OCI-M2 (cell line): ENCODE data around the gene CFAP91.
"Not testable (repeated sequence)": the region's sequence is repeated elsewhere in the genome, so short reads cannot be mapped to it uniquely, and the experiment has no call there.

Experiments used
- DNase-seq: peaks from one replicate; lab custom pipeline; 2025; ENCODE audit not compliant: unreplicated experiment; lab: John Stamatoyannopoulos, UW

The CFAP91 gene

DNA sequence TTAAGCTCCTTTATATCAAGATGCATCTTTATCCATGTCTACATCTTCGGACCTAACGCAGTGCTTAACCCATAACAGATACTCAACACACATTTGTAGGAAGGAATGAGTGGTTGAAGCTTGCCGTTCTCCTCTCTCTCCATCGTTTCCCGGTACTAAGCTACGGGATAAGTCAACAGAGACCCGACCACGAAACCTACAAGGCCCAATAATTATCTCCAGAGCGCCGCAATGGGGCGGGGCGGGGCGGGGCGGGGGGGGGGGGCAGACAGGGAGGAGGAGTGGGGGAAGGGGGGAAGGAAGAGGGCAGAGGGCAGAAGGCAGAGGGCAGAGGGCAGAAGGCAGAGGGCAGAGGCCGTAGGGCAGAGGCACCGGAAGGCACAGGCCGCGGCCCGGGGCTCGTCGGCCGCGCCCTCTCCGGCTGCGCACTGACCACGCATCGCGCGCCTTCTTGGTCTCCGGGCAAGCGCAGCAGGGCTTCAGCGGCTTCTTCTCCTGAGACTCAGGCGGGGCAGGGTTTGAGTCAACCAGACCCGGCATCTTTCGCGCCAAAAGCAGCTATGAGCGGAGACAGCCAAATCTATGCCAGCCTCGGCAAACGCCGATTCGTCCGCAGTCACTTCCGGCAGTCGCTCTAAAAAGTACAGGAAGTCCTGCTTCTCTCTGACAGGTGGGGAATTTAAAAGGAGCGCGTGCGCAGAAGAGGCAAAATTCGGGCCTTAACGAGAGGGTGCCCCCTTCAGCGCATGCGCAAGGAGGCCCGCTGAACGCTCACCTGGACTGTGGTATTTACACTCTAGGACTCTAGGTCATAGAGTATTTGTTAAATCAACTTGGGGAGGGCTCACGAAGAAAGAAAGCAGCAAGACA lies 25.8 kb upstream of the CFAP91 start, which contains the start of gene COX17:
Gene COX17 (minus strand): TSS at position 636 of the 870 bp plus-strand sequence. CDS start 96 bp downstream, at position 540.
- DNase-seq, result peak; percentile 59

DNA sequence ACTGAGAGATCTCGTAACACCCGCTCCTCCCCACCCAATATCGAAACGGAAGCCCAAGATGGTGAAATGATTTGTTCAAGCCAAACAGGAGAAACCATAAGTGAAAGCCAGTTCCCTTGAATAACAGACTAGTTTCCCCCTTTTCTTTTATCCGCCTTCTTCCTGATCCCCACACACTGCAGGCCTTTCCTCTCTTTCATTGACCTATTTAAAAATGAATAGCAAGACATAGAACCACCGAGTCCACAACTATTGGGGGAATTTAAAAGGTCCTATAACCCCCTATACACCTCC lies 25.2 kb upstream of the CFAP91 start:
- DNase-seq, result no peak

DNA sequence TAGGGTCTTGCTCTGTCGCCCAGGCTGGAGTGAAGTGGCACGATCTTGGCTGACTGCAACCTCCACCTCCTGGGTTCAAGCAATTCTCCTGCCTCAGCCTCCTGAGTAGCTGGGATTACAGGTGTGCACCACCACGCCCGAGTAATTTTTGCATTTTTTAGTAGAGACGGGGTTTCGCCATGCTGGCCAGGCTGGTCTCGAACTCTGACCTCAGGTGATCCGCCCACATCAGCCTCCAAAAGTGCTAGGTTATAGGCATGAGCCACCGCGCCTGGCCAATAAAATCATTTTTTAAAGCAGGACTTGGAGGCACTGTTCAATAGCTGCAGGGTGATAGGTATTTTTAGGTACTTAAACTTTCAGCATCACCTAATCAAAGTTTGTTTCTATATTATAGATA lies 24.6 kb upstream of the CFAP91 start:
- not testable (repeated sequence) for DNase-seq

DNA sequence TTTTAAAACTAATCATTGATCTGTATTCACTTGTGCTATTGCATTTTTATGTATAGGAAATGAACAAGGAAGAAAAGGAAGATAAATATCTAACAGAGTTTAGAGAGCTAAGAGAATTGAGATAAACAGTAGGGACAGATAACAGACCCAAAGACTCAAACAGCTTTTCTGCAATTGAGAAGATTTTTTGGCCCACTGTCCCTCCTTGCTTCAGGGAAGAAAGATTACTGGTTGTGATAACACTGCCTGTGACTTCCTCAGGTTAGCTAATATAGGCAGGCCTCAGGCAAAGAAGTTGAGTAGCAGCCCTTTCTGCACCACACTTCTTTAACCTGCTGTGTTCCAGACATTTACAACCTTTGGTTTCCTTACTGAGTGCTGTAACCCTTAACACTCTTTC lies 22.9 kb upstream of the CFAP91 start:
- no peak for DNase-seq

DNA sequence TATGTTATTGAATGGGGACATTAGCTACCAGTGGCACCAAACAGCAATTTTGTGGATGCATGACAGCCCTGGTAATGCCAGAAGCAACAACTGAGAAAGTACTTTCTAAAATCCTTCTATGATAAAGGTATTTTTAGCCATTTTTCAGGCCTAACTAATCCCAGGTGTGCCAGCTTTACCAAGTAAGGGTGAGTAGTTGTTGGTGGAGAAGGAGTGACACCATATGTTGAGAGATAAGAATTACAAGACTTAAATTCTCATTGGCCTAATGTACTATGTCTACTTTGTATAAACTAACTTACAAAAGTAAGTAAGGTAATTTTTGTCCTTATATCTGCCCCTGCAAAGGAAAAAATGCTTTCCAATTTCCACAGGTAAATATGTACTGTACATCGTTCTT lies 21.5 kb upstream of the CFAP91 start:
- no peak for DNase-seq

DNA sequence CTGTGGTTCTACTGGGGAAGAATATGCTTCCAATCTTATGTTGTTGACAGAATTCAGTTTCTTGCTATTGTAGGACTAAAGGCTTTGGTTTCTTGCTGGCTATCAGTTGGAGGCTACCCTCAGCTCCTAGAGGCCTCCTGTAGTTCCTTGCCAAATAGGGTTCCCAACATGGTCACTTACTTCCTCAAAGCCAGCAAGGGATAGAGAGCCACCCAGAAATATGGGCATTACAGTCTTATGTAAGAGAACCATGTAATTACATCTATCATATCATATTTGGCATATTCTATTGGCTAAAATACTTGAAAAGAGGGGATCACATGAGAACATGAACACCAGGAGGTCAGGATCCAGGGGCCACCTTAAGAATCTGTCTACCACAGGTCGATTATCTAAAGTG lies 19.4 kb upstream of the CFAP91 start:
- no peak for DNase-seq

DNA sequence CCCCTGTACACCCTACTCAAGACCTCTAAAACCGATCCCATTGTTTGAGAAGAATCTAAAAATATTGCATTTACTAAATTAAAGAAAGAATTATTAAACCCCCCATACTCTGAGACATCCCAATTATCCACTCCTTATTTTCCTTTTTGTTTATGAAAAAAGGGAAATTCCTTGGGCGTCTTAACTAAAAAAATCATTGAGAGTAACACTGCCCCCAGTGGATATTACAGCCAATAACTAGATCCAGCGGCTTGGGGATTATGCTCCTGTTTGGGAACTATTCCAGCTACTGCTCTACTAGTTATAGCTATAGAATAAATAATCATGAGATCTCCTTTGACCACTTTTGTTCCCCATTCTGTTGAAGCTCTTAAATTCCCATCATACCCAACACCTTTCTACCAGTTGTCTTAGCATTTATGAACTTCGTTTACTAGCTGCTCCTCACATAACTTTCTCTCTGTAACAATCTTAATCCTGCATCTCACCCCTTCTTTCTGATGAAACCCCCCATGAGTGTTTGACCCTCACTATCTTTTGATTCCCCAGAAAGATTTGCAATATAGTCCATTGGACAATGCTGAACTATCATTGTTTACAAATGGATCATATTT lies 12.7 kb upstream of the CFAP91 start:
- no peak for DNase-seq

DNA sequence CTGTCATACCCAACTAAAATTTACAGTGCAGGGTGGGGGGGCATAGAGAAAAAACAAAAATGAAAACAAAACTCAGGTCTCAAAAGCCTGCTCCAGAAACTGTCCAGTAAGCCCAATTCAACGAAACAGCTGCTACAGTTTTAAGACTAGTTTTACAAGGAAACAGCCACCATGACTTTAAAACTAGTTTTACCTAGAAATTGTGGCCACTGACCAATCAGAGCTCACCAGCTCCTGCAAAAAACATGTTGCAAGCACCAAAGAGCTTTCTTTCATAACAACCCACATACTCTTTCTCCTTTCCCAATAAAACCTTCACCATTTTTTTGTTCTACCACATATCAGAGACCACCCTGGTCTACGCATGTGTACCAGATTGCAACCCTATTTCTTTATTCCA lies 7.3 kb upstream of the CFAP91 start:
- DNase-seq, result no peak

DNA sequence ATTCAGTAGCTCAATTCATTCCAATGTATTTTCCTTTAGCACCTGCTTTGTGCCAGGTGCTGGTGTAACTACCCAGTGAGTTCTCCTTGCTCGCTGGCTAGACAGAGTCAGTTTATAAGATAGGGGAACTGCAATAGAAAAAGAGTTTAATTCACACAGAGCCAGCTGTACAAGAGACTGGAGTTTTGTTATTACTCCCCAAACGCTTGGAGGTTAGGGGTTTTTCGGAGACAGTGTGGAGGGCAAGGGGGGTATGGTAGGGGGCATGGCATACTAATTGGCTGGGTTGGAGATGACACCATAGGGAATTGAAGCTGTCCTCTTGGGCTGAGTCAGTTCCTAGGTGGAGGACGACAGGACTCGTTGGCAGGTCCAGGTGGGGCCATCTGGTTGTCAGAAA lies 5.4 kb upstream of the CFAP91 start:
- no peak for DNase-seq

DNA sequence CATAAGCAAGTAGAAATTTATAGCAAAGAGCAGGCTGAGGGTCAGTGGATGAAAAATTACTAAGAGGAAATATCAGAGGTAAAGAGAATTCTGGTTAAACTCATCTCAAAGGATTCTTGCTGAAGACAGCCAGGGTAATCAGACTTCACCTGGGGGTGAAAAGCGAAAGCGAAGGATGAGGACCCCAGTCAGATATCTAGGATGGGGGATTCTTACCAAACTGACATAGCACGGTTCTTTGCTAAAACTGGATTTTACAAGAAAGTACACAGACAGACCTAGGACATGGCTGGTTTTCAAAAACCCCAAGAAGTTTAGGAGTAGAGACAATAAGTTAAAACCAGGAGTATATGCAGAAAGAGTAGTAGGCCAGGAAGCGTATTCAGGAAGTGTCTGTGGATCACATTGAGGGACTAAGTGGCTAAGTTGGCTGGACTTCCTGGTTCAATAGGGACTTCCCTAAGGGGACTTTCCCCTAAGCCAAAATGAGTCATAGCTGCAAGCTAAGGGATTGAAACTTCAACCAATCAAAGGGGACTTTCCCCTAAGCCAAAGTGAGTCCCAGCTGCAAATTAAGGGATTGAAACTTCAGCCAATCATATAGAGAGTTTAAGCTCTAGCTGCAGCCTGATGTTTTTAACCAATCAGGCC lies 2.4 kb upstream of the CFAP91 start:
- DNase-seq, result no peak

DNA sequence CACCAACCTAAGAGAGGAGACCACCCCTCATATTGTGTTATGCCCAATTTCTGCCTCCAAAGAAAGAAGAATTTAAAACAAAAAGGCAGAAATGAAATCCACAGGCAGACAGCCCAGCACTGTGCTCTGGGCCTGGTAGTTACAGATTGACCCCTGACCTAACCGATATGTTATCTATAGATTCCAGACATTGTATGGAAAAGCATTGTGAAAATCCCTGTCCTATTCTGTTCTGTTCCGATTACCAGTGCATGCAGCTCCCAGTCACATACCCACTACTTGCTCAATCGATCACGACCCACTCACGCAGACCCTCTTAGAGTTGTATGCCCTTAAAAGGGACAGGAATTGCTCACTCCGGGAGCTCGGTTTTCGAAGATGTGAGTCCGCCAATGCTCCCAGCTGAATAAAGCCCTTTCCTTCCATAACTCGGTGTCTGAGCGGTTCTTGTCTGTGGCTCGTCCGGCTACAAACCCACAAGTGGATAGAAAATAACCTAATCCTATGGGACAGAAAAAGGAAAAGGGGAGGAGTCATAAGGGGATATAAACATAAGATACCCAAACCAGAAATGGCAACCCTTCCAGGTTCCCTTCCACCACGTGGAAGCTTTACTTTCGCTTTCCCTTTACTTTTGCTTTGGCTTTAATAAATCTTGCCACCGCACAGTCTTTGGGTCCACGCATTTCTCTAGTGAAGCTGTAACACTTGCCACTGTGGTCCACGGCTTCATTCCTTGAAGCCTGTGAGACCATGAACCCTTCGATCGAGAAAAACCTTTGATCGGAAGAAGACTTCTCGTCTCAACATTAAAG lies 1.7 kb upstream of the CFAP91 start:
- no peak for DNase-seq

DNA sequence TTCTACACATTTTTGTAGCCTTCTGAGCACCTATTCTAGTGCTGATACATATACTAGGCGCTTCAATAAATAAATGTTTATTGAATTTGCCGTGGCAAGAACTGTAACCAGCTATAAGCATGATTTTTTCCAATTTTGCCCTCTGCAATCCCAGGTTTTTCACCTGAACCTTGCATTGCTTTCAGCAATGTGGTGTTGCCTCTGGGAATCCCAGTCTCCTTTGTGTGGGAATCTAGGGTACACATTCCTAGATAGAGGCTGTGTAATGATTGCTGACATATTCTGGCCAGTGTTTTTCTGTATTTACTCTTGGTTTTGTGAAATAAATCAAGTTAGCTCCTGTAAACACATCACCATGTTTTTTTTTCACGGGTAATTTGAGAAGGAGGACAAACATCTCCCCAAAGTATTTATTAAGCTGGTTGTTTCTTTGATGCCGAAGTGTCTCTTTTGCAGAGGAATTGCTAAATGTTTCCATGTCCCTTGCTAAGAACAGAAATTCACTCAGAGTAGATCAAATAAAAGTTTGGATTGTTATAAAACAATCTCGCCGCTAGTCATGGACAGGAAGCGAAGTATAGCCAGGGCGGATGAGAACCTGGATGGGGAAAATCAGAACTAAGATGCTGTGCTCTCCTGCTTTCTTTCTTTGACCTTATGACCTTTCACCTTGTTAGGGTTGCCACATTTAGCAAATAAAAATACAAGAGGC lies 1.2 kb downstream of the CFAP91 start:
- DNase-seq, result no peak

DNA sequence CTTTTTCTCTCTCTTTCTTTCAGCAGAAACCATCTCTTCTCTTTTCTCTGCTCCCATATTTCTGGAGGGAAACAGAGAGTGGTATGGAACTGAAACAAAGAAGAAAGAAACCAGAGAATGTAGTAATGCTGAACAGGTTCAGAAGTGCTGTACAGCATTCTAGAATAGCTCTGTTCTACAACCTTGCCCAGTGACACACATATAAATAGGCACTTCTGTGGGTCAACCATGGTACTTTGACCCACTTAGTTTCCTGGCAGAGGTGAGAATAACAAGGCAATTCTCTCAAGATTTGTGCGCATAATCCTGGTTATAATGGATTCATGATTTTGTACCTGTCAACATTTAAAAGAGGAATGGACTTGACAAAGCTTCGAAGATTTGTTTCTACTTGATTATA lies 12.3 kb downstream of the CFAP91 start:
- DNase-seq, result no peak

DNA sequence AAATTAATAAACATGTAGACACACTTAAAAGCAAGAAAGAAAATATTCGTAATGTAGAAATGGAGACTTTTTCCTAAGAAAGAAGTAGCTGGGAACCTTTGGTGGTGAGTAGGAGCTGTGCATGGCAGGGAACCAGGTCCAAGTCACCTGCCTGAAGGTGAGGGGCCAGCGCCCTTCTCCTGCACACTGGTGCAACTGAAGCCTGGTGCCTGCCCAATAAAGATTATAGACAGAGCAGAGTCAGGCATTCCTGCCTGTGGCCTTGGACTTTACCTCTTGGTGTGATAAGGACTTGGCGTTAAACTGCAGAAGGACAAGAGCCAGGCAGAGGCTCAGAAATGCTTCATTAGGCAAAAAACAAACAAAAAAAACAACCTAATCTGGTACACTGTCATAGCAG lies 14.2 kb downstream of the CFAP91 start:
- no peak for DNase-seq

DNA sequence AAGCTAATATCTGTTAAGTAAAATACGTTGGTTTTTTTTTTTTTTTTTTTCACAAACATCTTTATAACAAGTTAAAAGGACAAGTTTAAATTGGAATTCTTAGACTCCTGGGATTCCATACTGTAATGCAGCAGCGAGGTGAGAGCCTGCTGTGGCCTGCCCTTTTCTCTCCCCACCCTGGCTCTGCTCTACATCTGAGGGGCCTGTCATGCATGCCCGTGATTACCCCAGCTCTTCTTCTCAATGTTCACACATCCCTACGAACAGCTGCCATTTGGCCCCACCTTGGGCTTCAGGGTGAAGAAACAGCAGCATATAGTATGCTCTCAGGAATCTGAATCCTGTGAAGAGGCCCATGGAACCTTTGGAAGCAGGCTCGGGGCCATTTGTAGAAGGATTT lies 14.7 kb downstream of the CFAP91 start:
- no peak for DNase-seq

DNA sequence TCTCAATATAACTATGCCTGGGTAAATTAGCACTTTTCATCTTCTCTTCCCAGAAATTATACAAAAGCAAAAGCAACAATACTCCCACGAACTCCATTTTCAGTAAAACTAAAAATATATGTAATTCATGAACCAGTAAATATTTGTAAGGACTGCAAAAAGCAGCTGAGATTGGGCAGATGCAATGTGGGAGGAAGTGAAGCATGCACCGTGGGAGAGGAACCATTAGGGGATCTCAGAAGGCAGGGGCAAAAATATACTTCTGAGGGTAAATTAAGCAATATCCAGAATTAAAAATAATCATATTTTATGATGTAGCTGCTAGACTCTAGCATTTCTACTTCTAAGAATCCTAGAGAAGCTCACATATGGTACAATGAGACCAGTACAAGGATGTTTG lies 20.2 kb downstream of the CFAP91 start:
- DNase-seq, result no peak

DNA sequence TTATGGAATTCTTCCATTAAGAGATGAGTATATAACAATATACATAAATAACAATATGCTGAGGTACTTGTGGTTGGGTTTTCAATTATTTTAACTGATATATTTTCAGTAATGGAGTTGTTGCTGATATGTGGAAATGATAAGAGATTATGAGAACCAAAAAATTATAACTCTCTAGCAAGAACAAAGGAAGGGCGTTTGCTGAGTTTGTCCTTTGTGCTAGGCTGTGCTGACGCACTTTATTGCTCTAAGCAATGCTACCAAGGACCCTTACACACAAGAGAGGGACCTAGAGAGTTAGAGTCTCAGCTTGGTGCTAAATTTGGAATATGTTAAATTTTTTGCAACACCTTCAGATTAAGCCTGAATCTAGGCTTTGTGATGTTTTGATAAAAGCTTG lies 24.1 kb downstream of the CFAP91 start:
- no peak for DNase-seq

DNA sequence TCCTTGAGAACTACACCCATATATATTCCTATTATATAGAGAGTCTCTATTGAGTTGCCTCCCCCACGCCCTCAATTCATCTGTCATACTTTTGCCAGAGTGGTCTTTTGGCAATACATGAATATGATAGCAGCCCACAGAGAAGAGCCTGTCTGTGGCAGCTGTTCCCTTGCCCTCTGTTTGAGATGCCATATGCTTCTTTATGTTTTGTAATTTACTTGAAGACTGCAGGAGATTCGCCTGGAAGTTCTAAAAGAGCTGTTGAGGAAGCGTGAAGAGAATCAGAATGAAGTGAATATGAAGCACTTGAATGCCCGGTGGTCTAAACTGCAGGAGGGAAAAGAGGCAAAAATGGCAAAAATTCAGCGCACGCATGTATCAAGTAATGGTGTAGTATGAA lies 27.2 kb downstream of the CFAP91 start:
- DNase-seq, result no peak

DNA sequence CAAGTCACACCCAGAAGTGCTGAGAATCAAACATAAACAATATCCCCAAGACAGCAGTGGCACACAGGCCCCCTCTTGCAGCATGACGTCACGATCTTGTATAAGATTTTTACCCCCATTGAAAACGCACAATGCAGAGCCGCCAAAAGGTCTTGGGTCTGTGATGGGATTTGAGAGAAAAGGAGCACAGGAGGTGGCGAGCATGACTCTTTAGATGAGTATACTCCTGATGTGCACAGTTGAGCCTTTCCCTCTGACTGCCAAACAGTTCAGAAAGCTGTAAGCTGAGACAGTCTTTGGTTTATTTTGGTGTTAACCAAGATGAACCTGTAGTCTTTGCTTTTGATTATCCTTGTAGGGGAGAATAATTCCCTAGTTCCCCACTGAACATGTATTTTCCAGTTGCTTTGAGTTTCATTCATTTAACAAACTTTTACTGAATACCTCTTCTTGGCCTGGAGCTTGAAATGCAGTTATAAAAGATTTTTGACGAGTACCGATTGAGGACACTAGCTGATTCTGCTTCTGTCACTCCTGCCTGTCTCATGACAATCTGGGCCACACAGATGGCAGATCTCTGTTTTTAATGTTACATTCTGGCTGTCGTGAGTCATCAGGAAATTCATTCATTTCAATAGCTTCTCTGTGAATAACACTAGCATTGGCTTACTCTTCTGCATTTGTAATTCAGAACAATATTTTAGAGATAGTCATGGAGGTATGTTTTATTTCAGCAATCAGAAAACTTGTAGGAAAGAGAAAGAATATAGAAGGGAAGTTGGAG lies 28.9 kb downstream of the CFAP91 start:
- no peak for DNase-seq

DNA sequence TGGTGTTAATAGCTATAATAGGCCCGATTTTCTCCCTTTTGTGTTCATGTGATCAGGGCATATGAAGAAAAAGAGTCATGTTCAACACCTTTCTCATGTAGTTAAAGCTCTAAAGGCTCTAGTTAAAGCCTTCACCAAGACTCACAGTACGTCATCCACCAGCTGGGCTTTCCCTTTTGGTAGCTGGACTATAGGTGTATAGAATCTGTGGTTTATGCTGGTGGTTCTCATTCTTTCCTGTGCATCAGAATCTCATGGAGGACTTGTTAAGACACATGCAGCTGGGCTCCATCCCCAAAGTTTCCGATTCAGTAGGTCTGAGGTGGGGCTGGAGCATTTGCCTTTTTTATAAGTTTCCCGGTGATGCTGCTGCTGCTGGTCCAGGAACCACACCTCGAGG lies 31.0 kb downstream of the CFAP91 start:
- DNase-seq, result no peak
